H1 (cell line): ENCODE data around the gene GPER1. TPM values are rescaled to one million over a fixed set of nuclear protein-coding genes. Genes with fewer than 3 reads are reported as not detected.

Experiments
- CTCF ChIA-PET: fragments of 300-600 bp; sonication (Branson Sonifier 250); formaldehyde crosslinking; loops from one replicate; lab custom pipeline; 2021; ENCODE audit not compliant: partially characterized antibody; lab: Charles Lee
- POLR2A ChIA-PET: fragments of 300-600 bp; sonication (Branson Sonifier 250); formaldehyde crosslinking; loops from one replicate; lab custom pipeline; 2021; ENCODE audit warnings: inconsistent platforms; ENCODE audit not compliant: partially characterized antibody; lab: Charles Lee
- DNase-seq, 2 experiments: peaks; one replicate each; pipeline versions ENCODE4 v3.0.0 to v3.0.0-alpha.2; 2010 to 2022; ENCODE audit warnings: low spot score in 2 of 2, low read depth in 1 of 2, mixed read lengths in 1 of 2
- FAIRE-seq: peaks from 2 replicates; lab custom pipeline; 2011; peaks lifted over from hg19 to GRCh38; lab: Jason Lieb, UNC
- H2AFZ ChIP-seq: 2 replicates; pipeline ENCODE4 v1.8.1; 2012; ENCODE audit warnings: low read length, inconsistent platforms
- H2AK5ac ChIP-seq: 2 replicates; pipeline ENCODE4 v1.6.1; 2013; ENCODE audit warnings: low read depth, low read length
- H2BK120ac ChIP-seq: replicated peaks from 2 replicates; pipeline ENCODE3; 2013; ENCODE audit warnings: low read depth, low read length, inconsistent platforms
- H2BK12ac ChIP-seq: 2 replicates; pipeline ENCODE4 v1.6.1; 2013; ENCODE audit warnings: low read depth, low read length
- H2BK15ac ChIP-seq: 2 replicates; pipeline ENCODE4 v1.6.1; 2013; ENCODE audit warnings: low read length
- H2BK20ac ChIP-seq: 2 replicates; pipeline ENCODE4 v1.6.1; 2013; ENCODE audit warnings: low read length
- H2BK5ac ChIP-seq: 2 replicates; pipeline ENCODE4 v1.6.1; 2013; ENCODE audit warnings: low read depth, low read length
- H3K14ac ChIP-seq: 2 replicates; pipeline ENCODE4 v1.6.1; 2013; ENCODE audit warnings: inconsistent platforms; ENCODE audit not compliant: insufficient read length
- H3K18ac ChIP-seq: 2 replicates; pipeline ENCODE4 v1.6.1; 2013; ENCODE audit warnings: low read length; ENCODE audit errors: extremely low read depth
- H3K23ac ChIP-seq: 2 replicates; pipeline ENCODE4 v1.6.1; 2013; ENCODE audit warnings: inconsistent platforms; ENCODE audit not compliant: insufficient read length
- H3K23me2 ChIP-seq: 2 replicates; pipeline ENCODE4 v1.6.1; 2013; ENCODE audit warnings: low read depth, low read length
- H3K27ac ChIP-seq: 2 replicates; pipeline ENCODE4 v1.6.1; 2011; ENCODE audit warnings: low read depth, low read length, inconsistent platforms
- H3K27me3 ChIP-seq, 4 experiments: replicated peaks in 1 of 4; 1 replicate in 1 of 4; 2 replicates in 3 of 4; pipeline versions ENCODE4 v1.6.1 to v1.8.1; 2011 to 2013; ENCODE audit warnings: low read length in 3 of 4, mild to moderate bottlenecking in 3 of 4, inconsistent platforms in 2 of 4, mixed read lengths in 2 of 4, moderate library complexity in 1 of 4; ENCODE audit not compliant: control insufficient read depth in 3 of 4, insufficient read depth in 3 of 4; ENCODE audit errors: extremely low read depth in 1 of 4
- H3K36me3 ChIP-seq, 4 experiments: 2 replicates each; pipeline versions ENCODE4 v1.6.1 to v1.8.1; 2011 to 2013; ENCODE audit warnings: mild to moderate bottlenecking in 4 of 4, low read length in 3 of 4, moderate library complexity in 2 of 4, control low read depth in 1 of 4, inconsistent platforms in 1 of 4; ENCODE audit not compliant: insufficient read depth in 4 of 4, control insufficient read depth in 2 of 4
- H3K4ac ChIP-seq: replicated peaks from 2 replicates; pipeline ENCODE3; 2013; ENCODE audit warnings: low read length, low read depth, mixed read lengths, inconsistent platforms; ENCODE audit not compliant: insufficient read length
- H3K4me1 ChIP-seq, 4 experiments: replicated peaks in 1 of 4; 1 replicate in 1 of 4; 2 replicates in 3 of 4; pipeline versions ENCODE4 v1.6.1 to v1.8.1; 2011 to 2013; ENCODE audit warnings: low read length in 3 of 4, inconsistent platforms in 2 of 4, mixed read lengths in 1 of 4; ENCODE audit not compliant: insufficient read depth in 4 of 4, control insufficient read depth in 3 of 4
- H3K4me2 ChIP-seq, 2 experiments: 2 replicates each; pipeline versions ENCODE4 v1.6.1 to v1.8.1; 2011 to 2013; ENCODE audit warnings: low read depth in 2 of 2, low read length in 2 of 2, control low read depth in 1 of 2, inconsistent platforms in 1 of 2, mild to moderate bottlenecking in 1 of 2; ENCODE audit not compliant: insufficient read depth in 1 of 2
- H3K4me3 ChIP-seq, 4 experiments: fragments of 200-600, 300-600 bp in 1 of 4; sonication (generic), shearing (Covaris generic), sonication (Bioruptor Twin) in 1 of 4; 2 replicates each; pipeline versions ENCODE4 v1.5.1 to v1.8.1; 2011 to 2016; ENCODE audit warnings: low read length in 4 of 4, low read depth in 3 of 4, control low read depth in 2 of 4, inconsistent platforms in 2 of 4, mild to moderate bottlenecking in 2 of 4, mixed read lengths in 1 of 4, moderate library complexity in 1 of 4; ENCODE audit not compliant: insufficient read depth in 2 of 4; ENCODE audit errors: extremely low read depth in 1 of 4
- H3K56ac ChIP-seq: replicated peaks from 2 replicates; pipeline ENCODE3; 2013; ENCODE audit warnings: low read depth, mild to moderate bottlenecking, mixed read lengths, low read length, inconsistent platforms; ENCODE audit not compliant: insufficient read length
- H3K79me1 ChIP-seq: 2 replicates; pipeline ENCODE4 v1.6.1; 2013; ENCODE audit warnings: low read depth, low read length, control low read depth
- H3K79me2 ChIP-seq, 2 experiments: 2 replicates each; pipeline versions ENCODE4 v1.6.1 to v1.8.1; 2012 to 2013; ENCODE audit warnings: low read length in 2 of 2, mild to moderate bottlenecking in 2 of 2, inconsistent platforms in 1 of 2; ENCODE audit not compliant: insufficient read depth in 2 of 2, control insufficient read depth in 1 of 2
- H3K9ac ChIP-seq, 4 experiments: replicated peaks in 1 of 4; 1 replicate in 1 of 4; 2 replicates in 3 of 4; pipeline versions ENCODE4 v1.6.1 to v1.8.1; 2011 to 2013; ENCODE audit warnings: low read depth in 3 of 4, low read length in 3 of 4, control low read depth in 2 of 4, mild to moderate bottlenecking in 2 of 4, moderate library complexity in 2 of 4, inconsistent platforms in 1 of 4; ENCODE audit errors: extremely low read depth in 1 of 4
- H3K9me3 ChIP-seq, 2 experiments: 2 replicates each; pipeline versions ENCODE4 v1.6.1 to v1.8.1; 2012 to 2013; ENCODE audit warnings: mild to moderate bottlenecking in 2 of 2, moderate library complexity in 2 of 2, control low read depth in 1 of 2, inconsistent platforms in 1 of 2, low read depth in 1 of 2, low read length in 1 of 2, mixed read lengths in 1 of 2; ENCODE audit not compliant: insufficient read depth in 2 of 2
- H4K20me1 ChIP-seq, 2 experiments: replicated peaks in 1 of 2; 2 replicates each; pipeline versions ENCODE3 to v1.8.1; 2011 to 2013; ENCODE audit warnings: inconsistent platforms in 2 of 2, low read length in 2 of 2, mild to moderate bottlenecking in 1 of 2; ENCODE audit not compliant: insufficient read depth in 2 of 2, control insufficient read depth in 1 of 2
- H4K5ac ChIP-seq: 2 replicates; pipeline ENCODE4 v1.6.1; 2013; ENCODE audit warnings: low read length, low read depth, mixed read lengths, inconsistent platforms; ENCODE audit not compliant: insufficient read length
- H4K8ac ChIP-seq: 2 replicates; pipeline ENCODE4 v1.8.0; 2013; ENCODE audit warnings: mild to moderate bottlenecking, moderate library complexity, low read length, inconsistent platforms; ENCODE audit not compliant: insufficient read depth; ENCODE audit errors: extremely low read depth
- H4K91ac ChIP-seq: replicated peaks from 2 replicates; pipeline ENCODE3; 2013; ENCODE audit warnings: low read length, mixed read lengths, inconsistent platforms; ENCODE audit not compliant: insufficient read length
- KDM1A ChIP-seq: fragments of 200-600, 300-600 bp; sonication (generic); IDR thresholded peaks from 2 replicates; pipeline ENCODE4 v1.7.1; 2016; ENCODE audit warnings: mild to moderate bottlenecking, low read length, borderline replicate concordance
- RAD21 ChIP-seq, 2 experiments: IDR thresholded peaks in 1 of 2; conservative IDR thresholded peaks in 1 of 2; 2 replicates each; pipeline ENCODE4 v1.6.1; 2011; ENCODE audit warnings: low read depth in 2 of 2, low read length in 2 of 2, improper control_type of control experiment in 1 of 2, inconsistent platforms in 1 of 2, mild to moderate bottlenecking in 1 of 2, moderate library complexity in 1 of 2
- RFX5 ChIP-seq: IDR thresholded peaks from 2 replicates; pipeline ENCODE4 v1.6.1; 2011; ENCODE audit warnings: low read depth, low read length, improper control_type of control experiment, borderline replicate concordance
- SP1 ChIP-seq: IDR thresholded peaks from 2 replicates; pipeline ENCODE4 v1.6.1; 2011; ENCODE audit warnings: low read depth, low read length
- SP2 ChIP-seq: IDR thresholded peaks from 2 replicates; pipeline ENCODE4 v1.6.1; 2012; ENCODE audit warnings: mild to moderate bottlenecking, low read length, inconsistent platforms
- TEAD4 ChIP-seq: IDR thresholded peaks from 2 replicates; pipeline ENCODE4 v1.6.1; 2012; ENCODE audit warnings: low read depth, low read length, inconsistent platforms, mixed read lengths
- WGBS, 2 experiments: shearing (Covaris generic) in 1 of 2; methylation state at CpG; one replicate each; pipeline versions ENCODE4 v1.1.6 to v1.1.7; 2013 to 2015; ENCODE audit warnings: low lambda C conversion rate in 2 of 2, mixed read lengths in 2 of 2, inconsistent platforms in 1 of 2, low coverage in 1 of 2, missing lambda C conversion rate in 1 of 2; ENCODE audit not compliant: insufficient replicate concordance in 2 of 2, insufficient coverage in 1 of 2, insufficient read length in 1 of 2; ENCODE audit errors: extremely low coverage in 1 of 2, missing lambda C conversion rate in 1 of 2; 5-methylcytosine and 5-hydroxymethylcytosine counted together
- polyA plus RNA-seq, 7 experiments: library from polyadenylated mRNA; depleted of rRNA in 3 of 7; stranded (reverse) in 5 of 7; unstranded in 2 of 7; fragments of >200 nt in 5 of 7; fragments of 200-250 nt in 2 of 7; gene quantifications; 1 replicate in 5 of 7; 2 replicates in 1 of 7; 4 replicates in 1 of 7; pipeline versions ENCODE4 v1.2.1 to v1.2.3, GENCODE V29; 2011 to 2013; ENCODE audit warnings: missing spikeins in 2 of 7, mixed read lengths in 2 of 7
- total RNA-seq: library from RNA; stranded (reverse); fragmentation: NEBNext Ultra II Directional; extraction: Animal tissue kit (Norgen Biotek cat#: 25700); gene quantifications from 2 replicates; pipeline ENCODE4 v1.2.1, GENCODE V29; 2021

GPER1 gene
- total and polyA plus RNA-seq, 2 of the 8 experiments (the other 6 are each of a cell fraction or from before 2014, with no cell fraction given), result 0.24 to 0.47 TPM

DNA sequence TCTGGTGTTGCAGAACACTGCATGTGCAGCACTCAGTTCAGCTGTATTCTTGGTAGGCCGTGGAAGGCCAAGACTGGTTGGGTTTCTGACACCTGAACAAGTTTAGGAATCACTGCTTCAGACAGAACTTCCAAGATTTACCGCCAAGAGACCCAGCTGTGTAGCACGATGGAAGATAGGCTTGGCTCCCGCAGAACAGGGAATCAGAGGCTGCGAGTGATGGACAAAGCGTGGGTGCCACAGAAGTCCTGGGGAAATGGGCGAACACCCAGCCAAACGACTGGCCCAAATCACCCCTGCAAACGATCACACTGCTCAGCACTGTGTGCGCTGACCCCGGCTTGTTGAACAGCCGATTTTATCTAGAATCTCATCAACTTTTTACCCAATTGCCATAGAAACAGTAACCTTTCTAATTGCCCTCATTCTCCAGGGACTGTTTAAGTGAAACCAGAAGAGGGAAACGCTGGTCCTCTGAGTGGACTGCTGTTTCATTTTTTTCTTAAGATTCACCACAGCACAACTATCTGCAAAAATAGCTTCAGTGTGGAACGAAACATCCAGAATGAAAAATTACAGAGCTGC is 54.2 kb downstream of the GPER1 start:
- H3K27me3 ChIP-seq, result no peaks in the 10 kb centered on the region
- H3K23me2 ChIP-seq, result peaks cover 2% of the 10 kb centered on the region
- no peak overlapping the region for H2BK5ac ChIP-seq
- H2BK120ac ChIP-seq, result no peak overlapping the region
- no peak overlapping the region for H3K4ac ChIP-seq
- TF ChIP-seq RAD21 (IDR thresholded peaks at IDR 0.05 in 1 of 2, conservative IDR thresholded peaks at IDR 0.05 in 1 of 2; ENCODE audit: low read depth in 2 of 2, low read length in 2 of 2), result no peak
- TF ChIP-seq SP2, result no peak
- no peak for TF ChIP-seq RFX5
- no peak for TF ChIP-seq KDM1A
- no peak for TF ChIP-seq TEAD4
- no peak for TF ChIP-seq SP1
- TF ChIP-seq, all 59 proteins: peak for 0
- H4K91ac ChIP-seq, result no peak overlapping the region
- no peak overlapping the region for H3K9ac ChIP-seq
- no peak overlapping the region for H3K18ac ChIP-seq
- FAIRE-seq (no peak), DNase-seq (no peak)
- no peak overlapping the region for H3K23ac ChIP-seq
- H2BK20ac ChIP-seq, result no peak overlapping the region
- no peak overlapping the region for H2AK5ac ChIP-seq
- no peaks in the 10 kb centered on the region for H3K36me3 ChIP-seq
- WGBS, 2 experiments, result 90% methylated on average over 14 of the region's 14 CpGs; no CpG with 5 or more reads in 1 of the 2 experiments
- no peaks in the 10 kb centered on the region; a peak in 2 of 7 replicates for H3K4me1 ChIP-seq
- no peak overlapping the region for H3K4me3 ChIP-seq
- H4K5ac ChIP-seq, result no peak overlapping the region
- peaks cover 1 to 6% of the 10 kb centered on the region in 2 experiments for H3K79me2 ChIP-seq
- ChIA-PET CTCF (interaction anchor here (0.7 to 3.0 kb wide), 7 partner anchors 10 to 268 kb away, joined by 3 to 15 read pairs (median 3); no protein-coding TSS in a partner anchor), POLR2A (interaction anchor here (0.8 kb wide), 1 partner anchor 10 kb away, joined by 3 read pairs; no protein-coding TSS in a partner anchor)
- peaks cover 3% of the 10 kb centered on the region for H3K79me1 ChIP-seq
- no peak overlapping the region for H3K56ac ChIP-seq
- no peak overlapping the region for H3K27ac ChIP-seq
- no peak overlapping the region for H3K4me2 ChIP-seq
- H3K14ac ChIP-seq, result no peak overlapping the region
- H2BK12ac ChIP-seq, result no peak overlapping the region
- no peaks in the 10 kb centered on the region for H4K20me1 ChIP-seq
- H2AFZ ChIP-seq, result no peak overlapping the region
- H2BK15ac ChIP-seq, result no peak overlapping the region
- H4K8ac ChIP-seq, result no peak overlapping the region
- H3K9me3 ChIP-seq, result no peaks in the 10 kb centered on the region
